HepG2 (cell line): Measurements from ENCODE around the gene PLEKHA5. TPM values are rescaled to one million over a fixed set of nuclear protein-coding genes. Genes with fewer than 3 reads are reported as not detected.

Experiments
- ATAC-seq: fragments of 200-7000 bp; cut with Tn5 transposase; 3 replicates; pipeline ENCODE4 v1.9.1; 2020; ENCODE audit warnings: mild to moderate bottlenecking, moderate library complexity
- BruUV-seq: library from RNA; stranded (reverse); fragments of 400-500 nt; replicated peaks from 2 replicates; lab custom pipeline; 2021; lab: Mats Ljungman, UMichigan
- CTCF ChIA-PET: fragments of 300-600 bp; formaldehyde crosslinking; extraction: SDS; loops from one replicate; lab custom pipeline; 2021; ENCODE audit warnings: low total read pairs, inconsistent platforms, low intra/inter-chr PET ratio; lab: Yijun Ruan, JAX
- POLR2A ChIA-PET: fragments of 350-600 bp; sonication (Branson Sonifier 250); formaldehyde crosslinking; loops from one replicate; lab custom pipeline; 2020; ENCODE audit warnings: antibody characterized with exemption, inconsistent platforms; lab: Yijun Ruan, JAX
- DNase-seq: peaks from one replicate; pipeline ENCODE4 v3.0.0-alpha.2; 2015; ENCODE audit warnings: low spot score
- FAIRE-seq: peaks from 3 replicates; lab custom pipeline; 2011; peaks lifted over from hg19 to GRCh38; lab: Jason Lieb, UNC
- H2AFZ ChIP-seq: one replicate; pipeline ENCODE4 v1.6.1; 2011; ENCODE audit warnings: low read length, inconsistent platforms
- H3K27ac ChIP-seq: fragments of 300-600 bp; 3 replicates; pipeline ENCODE4 v1.8.0; 2011; ENCODE audit warnings: mixed run types, mild to moderate bottlenecking, mixed read lengths, low read length, inconsistent platforms; ENCODE audit not compliant: insufficient read depth; ENCODE audit errors: extremely low read length
- H3K27me3 ChIP-seq, 2 experiments: fragments of 200-600 bp in 1 of 2; 2 replicates in 1 of 2; 3 replicates in 1 of 2; pipeline versions ENCODE4 v1.6.0 to v1.8.0; 2011; ENCODE audit warnings: low read length in 2 of 2, mild to moderate bottlenecking in 2 of 2, moderate library complexity in 2 of 2, inconsistent platforms in 1 of 2; ENCODE audit not compliant: insufficient read depth in 2 of 2, control insufficient read depth in 1 of 2
- H3K36me3 ChIP-seq, 2 experiments: fragments of 200-600 bp in 1 of 2; replicated peaks in 1 of 2; 2 replicates in 1 of 2; 3 replicates in 1 of 2; pipeline versions ENCODE4 v1.5.1 to v1.8.0; 2011; ENCODE audit warnings: low read length in 2 of 2, inconsistent platforms in 1 of 2; ENCODE audit not compliant: insufficient read depth in 2 of 2, control insufficient read depth in 1 of 2
- H3K4me1 ChIP-seq: 2 replicates; pipeline ENCODE4 v1.5.1; 2012; ENCODE audit warnings: low read length, inconsistent platforms; ENCODE audit not compliant: insufficient read depth
- H3K4me2 ChIP-seq: 2 replicates; pipeline ENCODE4 v1.6.0; 2011; ENCODE audit warnings: low read depth, low read length, inconsistent platforms
- H3K4me3 ChIP-seq, 3 experiments: fragments of 200-600 bp in 1 of 3; sonication (generic), shearing (Covaris generic) in 1 of 3; replicated peaks in 1 of 3; 2 replicates each; pipeline ENCODE4 v1.5.1; 2011 to 2016; ENCODE audit warnings: low read length in 3 of 3, inconsistent platforms in 2 of 3, low read depth in 2 of 3, mild to moderate bottlenecking in 2 of 3, control low read depth in 1 of 3, mixed read lengths in 1 of 3; ENCODE audit not compliant: insufficient read depth in 1 of 3
- H3K79me2 ChIP-seq: one replicate; pipeline ENCODE4 v1.6.1; 2011; ENCODE audit warnings: low read length, inconsistent platforms; ENCODE audit not compliant: insufficient read depth
- H3K9ac ChIP-seq: 2 replicates; pipeline ENCODE4 v1.6.0; 2011; ENCODE audit warnings: mild to moderate bottlenecking, low read depth, low read length, inconsistent platforms; ENCODE audit not compliant: insufficient read depth
- H3K9me3 ChIP-seq: 2 replicates; pipeline ENCODE4 v1.5.1; 2012; ENCODE audit warnings: mild to moderate bottlenecking, low read length
- H4K20me1 ChIP-seq: 2 replicates; pipeline ENCODE4 v1.6.0; 2011; ENCODE audit warnings: inconsistent platforms, mild to moderate bottlenecking, low read length, moderate library complexity; ENCODE audit not compliant: insufficient read depth
- DZIP1 ChIP-seq: sonication (generic); formaldehyde crosslinking; IDR thresholded peaks from 2 replicates; pipeline ENCODE4 v1.5.0; 2020; ENCODE audit warnings: mild to moderate bottlenecking, missing genetic modification reagents
- HMG20A ChIP-seq: IDR thresholded peaks from 2 replicates; pipeline ENCODE4 v1.6.1; 2016; ENCODE audit warnings: borderline replicate concordance
- IKZF4 ChIP-seq: sonication (generic); formaldehyde crosslinking; IDR thresholded peaks from 2 replicates; pipeline ENCODE4 v1.5.1; 2020; ENCODE audit warnings: borderline replicate concordance, mild to moderate bottlenecking, low read depth, missing genetic modification reagents; ENCODE audit errors: not compliant biosample characterization
- RBFOX2 ChIP-seq: fragments of 200-400 bp; formaldehyde crosslinking; IDR thresholded peaks from 2 replicates; pipeline ENCODE4 v1.6.1; 2017; ENCODE audit warnings: low read depth, mild to moderate bottlenecking, low read length
- ZNF18 ChIP-seq: sonication (generic); formaldehyde crosslinking; IDR thresholded peaks from 2 replicates; pipeline ENCODE4 v1.8.0; 2022; ENCODE audit warnings: mild to moderate bottlenecking, missing genetic modification reagents; ENCODE audit not compliant: insufficient replicate concordance
- ZNF225 ChIP-seq: sonication (generic); formaldehyde crosslinking; IDR thresholded peaks from 2 replicates; pipeline ENCODE4 v1.4.0; 2020; ENCODE audit warnings: mild to moderate bottlenecking, missing genetic modification reagents
- ZNF496 ChIP-seq: sonication (generic); formaldehyde crosslinking; IDR thresholded peaks from 2 replicates; pipeline ENCODE4 v1.8.1; 2023; ENCODE audit warnings: mild to moderate bottlenecking, moderate library complexity, missing genetic modification reagents; ENCODE audit not compliant: insufficient replicate concordance
- ZNF691 ChIP-seq: sonication (generic); formaldehyde crosslinking; IDR thresholded peaks from 2 replicates; pipeline ENCODE4 v1.4.0; 2020; ENCODE audit warnings: missing genetic modification reagents, low read depth, mild to moderate bottlenecking, borderline replicate concordance
- WGBS: methylation state at CpG from one replicate; pipeline ENCODE4 v1.1.6; 2017; ENCODE audit warnings: low lambda C conversion rate; 5-methylcytosine and 5-hydroxymethylcytosine counted together
- in situ Hi-C: cut with HindIII; loops from 2 replicates; pipeline ENCODE4 v1.10.0; 2017; ENCODE audit warnings: low pct_unique_long_range_greater_than_20kb; ENCODE audit not compliant: extremely low pct_ligation_motif_present
- intact Hi-C: fragments of 100-400 bp; cut with micrococcal nuclease; formaldehyde crosslinking; loops from one replicate; pipeline ENCODE4 v1.10.0; 2022; ENCODE audit not compliant: unreplicated experiment
- polyA plus RNA-seq, 8 experiments: library from polyadenylated mRNA; depleted of rRNA in 3 of 8; stranded (reverse) in 7 of 8; unstranded in 1 of 8; fragments of >200 nt; fragmentation: Illumina TruSeq in 4 of 8; extraction: Trizol in 4 of 8; gene quantifications; 2 replicates each; pipeline versions ENCODE4 v1.2.1 to v1.2.3, GENCODE V29; 2011 to 2016; ENCODE audit warnings: low read depth in 4 of 8, missing spikeins in 1 of 8, mixed read lengths in 1 of 8; ENCODE audit not compliant: insufficient read depth in 1 of 8
- total RNA-seq, 5 experiments: library from RNA; depleted of rRNA; stranded (reverse); fragments of >200 nt; fragmentation: Illumina TruSeq; extraction: Trizol; gene quantifications; 2 replicates each; pipeline ENCODE4 v1.2.3, GENCODE V29; 2016; ENCODE audit warnings: low read depth in 1 of 5

Gene PLEKHA5
- total and polyA plus RNA-seq, 2 of the 13 experiments (the other 11 are each of a cell fraction or from before 2014, with no cell fraction given), result 4.2 to 15.4 TPM

GRCh38 chr12:19284658-19285057 lies 155.1 kb downstream of the PLEKHA5 start:
- Histone ChIP-seq H4K20me1 (no peaks in the 10 kb centered on the region), H3K36me3 (peaks cover 0 to 4% of the 10 kb centered on the region in 2 experiments; a peak in 1 of 5 replicates), H3K27me3 (no peaks in the 10 kb centered on the region), H2AFZ (no peak overlapping the region), H3K79me2 (no peaks in the 10 kb centered on the region), H3K4me1 (peaks cover 7% of the 10 kb centered on the region)
- CTCF ChIA-PET, result no interaction called here
- WGBS, result 92% methylated on average over 2 of the region's 2 CpGs
- DNase-seq, result no peak
- TF ChIP-seq ZNF18 (CRISPR knock-in tag), result no peak
- TF ChIP-seq RBFOX2, result no peak
- no peak for TF ChIP-seq ZNF225
- TF ChIP-seq DZIP1 (CRISPR knock-in tag), result no peak
- TF ChIP-seq ZNF691, result no peak
- TF ChIP-seq HMG20A, result no peak
- no peak for TF ChIP-seq IKZF4 (CRISPR knock-in tag)
- no peak for TF ChIP-seq ZNF496 (CRISPR knock-in tag)
- TF ChIP-seq, all 625 proteins: peak for 0
- intact Hi-C loops (loop anchor here (5.0 kb wide), 1 partner anchor 97 kb away; no protein-coding TSS in a partner anchor), in situ Hi-C loops (loop anchor here (25.0 kb wide), 1 partner anchor 847 kb away; no protein-coding TSS in a partner anchor)
- Histone ChIP-seq H3K4me3 (no peak overlapping the region), H3K27ac (no peak overlapping the region), H3K9ac (no peak overlapping the region), H3K4me2 (no peak overlapping the region), H3K9me3 (no peaks in the 10 kb centered on the region)
- no peak for FAIRE-seq
- ATAC-seq, result no peak
- POLR2A ChIA-PET, result no interaction called here
- BruUV-seq, result no TSS peak
